Fibroblast of the conjunctiva (primary cell): Measurements from ENCODE around the gene BCL2L12.

Experiments
- DNase-seq: peaks from one replicate; pipeline ENCODE4 v3.0.0-alpha.2; 2010; ENCODE audit warnings: low read depth

The BCL2L12 gene

DNA sequence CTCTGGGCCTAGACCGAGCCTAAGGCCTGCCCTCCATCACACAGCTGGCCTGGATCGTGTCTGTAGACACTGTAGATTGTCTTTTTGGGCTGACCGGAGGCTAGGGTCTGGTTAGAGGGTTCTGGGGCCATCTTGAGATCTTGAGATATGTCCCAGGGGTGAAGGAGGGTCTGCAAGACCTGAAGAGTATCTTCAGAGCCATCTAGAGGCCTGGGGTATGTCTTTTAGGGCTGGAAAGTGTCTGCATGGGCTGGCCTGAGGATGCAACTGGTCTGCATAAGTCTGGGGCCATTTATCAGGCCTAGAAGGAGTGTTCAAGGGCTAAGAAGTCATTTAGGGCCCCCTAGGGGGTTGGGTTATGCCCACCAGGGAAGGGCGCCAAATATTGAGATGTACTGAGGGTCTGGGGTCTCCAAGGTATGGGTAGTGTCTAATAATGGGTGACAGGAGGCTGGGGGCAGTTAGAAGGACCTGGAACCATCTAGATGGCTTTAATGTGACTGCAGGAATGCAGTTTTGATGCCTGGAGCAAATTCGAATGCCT lies 23.2 kb upstream of the BCL2L12 start:
- no peak for DNase-seq

DNA sequence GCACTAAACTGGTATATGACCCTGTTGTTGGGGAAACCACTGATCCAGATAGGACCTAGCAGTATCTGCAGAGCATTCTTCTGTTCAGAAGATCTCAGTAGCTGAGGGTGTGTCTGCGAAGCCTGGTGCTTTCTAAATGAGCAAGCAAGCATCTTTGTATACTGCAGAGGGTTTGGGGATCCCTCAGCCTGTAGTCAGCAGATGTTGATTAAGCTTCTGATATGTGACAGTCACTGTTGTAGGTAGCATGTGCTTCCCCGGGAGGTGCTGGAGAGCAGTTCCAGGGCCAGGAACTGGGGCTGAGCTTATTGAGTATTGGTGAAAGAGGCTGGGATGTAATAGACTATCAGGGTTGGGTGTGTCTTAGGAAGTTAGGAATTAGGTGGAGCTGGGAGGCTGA lies 22.3 kb upstream of the BCL2L12 start:
- no peak for DNase-seq

- DNase-seq = no peak
Measured at GRCh38 chr19:49645592-49645991, 20.1 kb upstream of the BCL2L12 start.

DNA sequence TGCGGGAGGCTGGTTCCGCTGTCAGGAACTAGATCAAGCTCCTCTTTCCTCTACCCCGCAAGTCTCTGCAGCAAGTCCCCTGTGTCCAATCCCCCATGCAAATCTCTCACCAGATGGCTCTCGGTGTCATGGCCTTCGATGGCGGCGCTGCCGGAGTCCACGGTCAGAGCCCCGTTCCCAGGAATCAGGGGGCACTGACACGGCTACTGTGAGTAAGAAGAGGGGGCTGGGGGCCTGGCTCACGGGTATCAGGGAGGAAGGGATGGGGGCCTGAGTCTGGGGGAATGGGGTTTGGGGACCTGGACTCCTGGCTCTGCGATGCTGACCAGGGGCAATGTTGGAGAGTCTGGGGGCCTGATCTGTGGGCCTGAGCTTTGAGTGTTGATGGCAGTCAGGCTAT lies 19.7 kb upstream of the BCL2L12 start:
- DNase-seq = no peak

DNA sequence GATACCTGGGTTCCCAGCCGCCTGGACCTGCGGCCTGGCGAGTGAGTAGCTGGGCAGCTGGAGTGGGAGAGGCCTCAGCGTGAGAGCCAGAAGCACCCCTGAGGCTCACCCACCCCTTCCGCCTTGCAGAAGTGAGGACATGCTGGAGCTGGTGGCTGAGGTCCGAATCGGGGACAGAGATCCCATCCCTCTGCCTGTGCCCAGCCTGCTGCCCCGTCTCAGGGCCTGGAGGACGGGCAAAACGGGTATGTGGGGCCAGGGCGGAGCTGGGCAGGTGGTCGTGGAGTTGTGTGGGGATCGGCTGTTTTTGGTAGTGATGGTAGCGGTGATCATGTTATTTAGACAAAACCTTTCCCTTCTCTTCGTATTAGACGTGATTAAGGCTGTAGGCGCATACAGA lies 19.1 kb upstream of the BCL2L12 start:
- DNase-seq = no peak

- DNase-seq = no peak
Measured at GRCh38 chr19:49651029-49651819, 14.5 kb upstream of the BCL2L12 start.

DNA sequence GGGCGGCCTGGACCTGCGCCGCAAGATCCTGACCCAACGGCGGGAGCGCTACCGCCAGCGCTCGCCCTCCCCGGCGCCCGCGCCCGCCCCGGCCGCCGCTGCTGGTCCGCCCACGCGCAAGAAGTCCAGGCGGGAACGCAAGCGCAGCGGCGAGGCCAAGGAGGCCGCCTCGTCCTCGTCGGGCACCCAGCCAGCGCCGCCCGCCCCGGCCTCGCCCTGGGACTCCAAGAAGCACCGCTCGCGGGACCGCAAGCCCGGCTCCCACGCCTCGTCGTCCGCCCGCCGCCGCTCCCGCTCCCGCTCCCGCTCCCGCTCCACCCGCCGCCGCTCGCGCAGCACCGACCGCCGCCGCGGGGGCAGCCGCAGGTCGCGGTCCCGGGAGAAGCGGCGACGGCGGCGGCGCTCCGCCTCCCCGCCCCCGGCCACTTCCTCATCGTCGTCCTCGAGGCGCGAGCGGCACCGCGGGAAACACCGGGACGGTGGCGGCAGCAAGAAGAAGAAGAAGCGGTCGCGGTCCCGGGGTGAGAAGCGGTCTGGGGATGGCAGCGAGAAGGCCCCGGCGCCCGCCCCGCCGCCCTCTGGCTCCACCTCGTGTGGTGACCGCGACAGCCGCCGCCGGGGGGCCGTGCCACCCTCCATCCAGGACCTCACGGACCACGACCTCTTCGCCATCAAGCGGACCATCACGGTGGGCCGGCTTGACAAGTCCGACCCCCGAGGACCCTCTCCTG lies 13.7 kb upstream of the BCL2L12 start:
- DNase-seq = no peak

DNA sequence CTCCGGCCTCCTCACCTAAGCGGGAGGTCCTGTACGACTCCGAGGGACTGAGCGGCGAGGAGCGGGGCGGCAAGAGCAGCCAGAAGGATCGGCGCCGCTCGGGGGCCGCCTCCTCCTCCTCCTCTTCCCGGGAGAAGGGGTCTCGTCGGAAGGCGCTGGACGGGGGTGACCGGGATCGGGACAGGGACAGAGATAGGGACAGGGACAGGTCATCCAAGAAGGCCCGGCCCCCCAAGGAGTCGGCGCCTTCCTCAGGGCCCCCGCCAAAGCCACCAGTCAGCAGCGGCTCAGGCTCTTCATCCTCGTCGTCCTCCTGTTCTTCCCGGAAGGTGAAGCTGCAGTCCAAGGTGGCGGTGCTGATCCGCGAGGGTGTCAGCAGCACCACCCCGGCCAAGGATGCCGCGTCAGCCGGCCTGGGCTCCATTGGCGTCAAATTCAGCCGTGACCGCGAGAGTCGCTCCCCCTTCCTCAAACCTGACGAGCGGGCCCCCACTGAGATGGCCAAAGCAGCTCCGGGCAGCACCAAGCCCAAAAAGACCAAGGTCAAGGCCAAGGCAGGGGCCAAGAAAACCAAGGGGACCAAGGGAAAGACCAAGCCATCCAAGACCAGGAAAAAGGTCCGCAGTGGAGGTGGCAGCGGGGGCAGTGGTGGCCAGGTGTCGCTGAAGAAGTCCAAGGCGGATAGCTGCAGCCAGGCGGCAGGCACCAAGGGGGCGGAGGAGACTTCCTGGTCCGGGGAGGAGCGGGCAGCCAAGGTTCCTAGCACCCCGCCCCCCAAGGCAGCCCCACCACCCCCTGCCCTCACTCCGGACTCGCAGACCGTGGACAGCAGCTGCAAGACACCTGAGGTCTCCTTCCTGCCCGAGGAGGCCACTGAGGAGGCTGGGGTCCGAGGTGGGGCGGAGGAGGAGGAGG lies 12.9 kb upstream of the BCL2L12 start:
- no peak for DNase-seq

GRCh38 chr19:49653466-49653806 lies 12.3 kb upstream of the BCL2L12 start:
- DNase-seq = no peak

GRCh38 chr19:49654581-49654980 lies 11.2 kb upstream of the BCL2L12 start:
- DNase-seq = no peak

DNA sequence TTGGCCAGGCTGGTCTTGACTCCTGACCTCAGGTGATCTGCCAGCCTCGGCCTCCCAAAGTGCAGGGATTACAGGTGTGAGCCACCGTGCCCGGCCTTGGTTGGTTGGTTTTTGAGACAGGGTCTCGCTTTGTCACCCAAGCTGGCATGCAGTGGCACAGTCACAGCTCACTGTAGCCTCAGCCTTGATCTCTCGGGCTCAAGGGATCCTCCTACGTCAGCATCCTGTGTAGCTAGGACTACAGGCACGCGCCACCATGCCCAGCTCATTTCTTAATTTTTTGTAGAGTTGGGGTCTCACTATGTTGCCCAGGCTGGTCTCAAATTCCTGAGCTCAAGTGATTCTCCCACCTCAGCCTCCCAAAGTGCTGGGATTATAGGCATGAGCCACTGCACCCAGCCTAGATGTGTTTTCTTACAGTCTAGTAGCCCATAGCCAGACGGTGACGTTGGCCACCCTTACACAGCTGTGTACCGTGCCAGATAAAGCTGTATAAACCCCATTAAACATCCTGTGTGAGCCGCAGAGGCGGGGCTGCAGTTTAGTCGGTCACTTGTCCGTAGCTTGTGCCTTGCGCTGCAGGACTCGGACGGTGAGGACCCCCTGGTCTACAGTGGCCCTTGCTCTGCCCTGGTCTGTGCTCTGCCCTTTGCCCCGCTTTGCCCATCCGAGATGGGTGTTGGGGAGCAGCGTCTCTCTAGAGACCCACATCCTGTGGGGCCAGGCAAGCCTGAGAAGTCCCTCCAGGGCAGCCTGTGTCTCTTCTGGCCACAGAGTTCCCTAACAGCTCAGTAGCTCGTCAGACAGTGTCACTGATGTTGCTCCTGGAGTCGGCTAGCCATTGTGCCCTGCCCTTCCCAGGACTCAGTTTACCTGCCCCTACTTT lies 9.9 kb upstream of the BCL2L12 start:
- DNase-seq = no peak

- DNase-seq = no peak
Measured at GRCh38 chr19:49656456-49657109, 9.2 kb upstream of the BCL2L12 start.

DNA sequence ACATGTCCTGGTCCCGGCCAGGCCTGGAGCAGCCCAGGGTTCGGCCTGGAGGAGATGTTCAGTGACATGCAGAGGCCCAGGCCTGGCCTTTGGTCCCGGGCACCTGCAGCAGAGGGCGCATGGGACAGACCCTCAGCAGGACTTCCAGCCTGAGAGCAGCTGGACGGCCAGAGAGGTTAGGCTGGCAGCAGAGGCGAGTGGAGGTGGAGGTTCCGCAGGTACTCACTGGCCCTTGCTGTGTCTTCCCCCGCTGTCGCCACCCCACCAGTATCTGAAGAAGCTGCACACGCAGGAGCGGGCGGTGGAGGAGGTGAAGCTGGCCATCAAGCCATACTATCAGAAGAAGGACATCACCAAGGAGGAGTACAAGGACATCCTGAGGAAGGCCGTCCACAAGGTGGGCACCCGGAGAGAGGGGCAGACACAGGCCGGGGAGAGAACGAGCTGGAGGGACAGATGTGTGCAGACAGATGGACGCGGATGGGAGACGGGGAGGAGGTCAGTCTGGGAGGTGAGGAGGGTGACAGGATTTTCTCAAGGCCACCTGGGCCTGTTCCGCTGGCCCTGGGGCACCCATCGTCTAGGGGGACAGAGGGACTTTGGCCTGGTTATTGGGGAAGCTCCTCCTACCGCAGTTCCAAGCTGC lies 8.1 kb upstream of the BCL2L12 start:
- DNase-seq = no peak

DNA sequence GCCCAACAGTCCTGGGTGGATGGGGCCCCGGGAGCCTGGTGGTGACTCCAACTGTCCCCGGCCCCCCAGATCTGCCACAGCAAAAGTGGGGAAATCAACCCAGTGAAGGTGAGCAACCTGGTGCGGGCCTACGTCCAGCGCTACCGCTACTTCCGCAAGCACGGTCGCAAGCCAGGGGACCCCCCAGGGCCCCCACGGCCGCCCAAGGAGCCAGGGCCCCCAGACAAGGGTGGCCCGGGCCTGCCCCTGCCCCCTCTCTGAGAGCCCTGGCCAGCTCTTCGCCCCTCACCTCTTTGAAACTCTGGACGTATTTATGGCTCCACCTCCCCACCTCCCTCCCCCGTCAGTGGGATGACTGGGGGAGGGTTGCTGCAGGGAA lies 7.6 kb upstream of the BCL2L12 start:
- no peak for DNase-seq

- no peak for DNase-seq
Measured at GRCh38 chr19:49658566-49659442, 6.9 kb upstream of the BCL2L12 start.

GRCh38 chr19:49660338-49660961 lies 5.3 kb upstream of the BCL2L12 start:
- DNase-seq = no peak

GRCh38 chr19:49662011-49662410 lies 3.7 kb upstream of the BCL2L12 start:
- no peak for DNase-seq

GRCh38 chr19:49663224-49663623 lies 2.5 kb upstream of the BCL2L12 start:
- DNase-seq = no peak
